ENCODE measurements around the gene THAP3.
"Not testable (repeated sequence)": the region's sequence is repeated elsewhere in the genome, so short reads cannot be mapped to it uniquely, and the experiment has no call there.

The THAP3 gene

DNA sequence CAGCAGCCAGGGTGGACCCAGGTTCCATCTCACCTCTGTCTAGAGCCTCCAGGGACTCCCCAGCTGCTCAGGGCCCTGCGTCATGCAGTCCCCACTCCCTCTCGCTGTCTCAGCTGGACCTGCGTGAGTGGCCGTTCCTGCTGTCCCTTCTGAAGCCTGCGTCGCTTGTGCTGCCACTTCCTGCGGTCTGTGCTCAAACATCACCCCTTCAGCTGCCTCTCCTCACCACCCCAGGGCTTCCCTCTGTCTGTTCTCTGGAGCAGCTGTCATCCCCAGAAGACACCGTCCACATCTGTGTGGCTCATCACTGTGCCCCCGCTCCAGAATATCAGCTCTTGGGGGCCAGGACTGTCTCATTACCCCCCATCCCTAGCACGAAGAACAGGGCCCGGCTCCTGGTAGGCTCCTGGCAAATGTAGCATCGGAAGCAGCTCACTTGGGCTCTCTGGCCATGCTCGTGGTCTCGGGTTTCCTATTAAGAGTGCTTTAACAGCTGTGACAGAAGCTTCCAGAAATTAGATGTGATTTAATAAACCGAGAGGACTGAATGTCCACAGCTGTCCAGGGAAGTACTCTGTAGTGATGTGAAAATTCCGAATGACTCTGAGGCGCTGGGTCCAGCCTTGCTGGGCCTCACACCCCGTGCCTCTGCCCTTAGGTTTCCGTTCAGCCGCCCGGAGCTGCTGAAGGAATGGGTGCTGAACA, 3.3 kb downstream of the THAP3 start:
- DNase-seq (no peak), ATAC-seq (replicated peaks) (no peak)
- Mint-ChIP-seq H3K4me1 (ENCODE audit: low read depth in 2 of 2) (peaks cover 31 to 32% of the 10 kb centered on the region in 2 donors), H3K36me3 (ENCODE audit: insufficient read depth) (peaks cover 34% of the 10 kb centered on the region), H3K27me3 (no peaks in the 10 kb centered on the region), H3K9me3 (no peaks in the 10 kb centered on the region), H3K27ac (peak overlapping the region; percentile 73 to 90), H3K4me3 (peak overlapping the region in 1 of 2 donors; percentile 56)

- Mint-ChIP-seq H3K4me1 (ENCODE audit: low read depth in 2 of 2) (peaks cover 31% of the 10 kb centered on the region in 2 donors), H3K36me3 (ENCODE audit: insufficient read depth) (peaks cover 42% of the 10 kb centered on the region), H3K27ac (peak overlapping the region in 1 of 2 donors; percentile 71), H3K27me3 (no peaks in the 10 kb centered on the region), H3K4me3 (no peak overlapping the region), H3K9me3 (no peaks in the 10 kb centered on the region)
- ATAC-seq (replicated peaks) = no peak
- no peak for DNase-seq
Observed at GRCh38 chr1:6628971-6629479, 4.4 kb downstream of the THAP3 start.

DNA sequence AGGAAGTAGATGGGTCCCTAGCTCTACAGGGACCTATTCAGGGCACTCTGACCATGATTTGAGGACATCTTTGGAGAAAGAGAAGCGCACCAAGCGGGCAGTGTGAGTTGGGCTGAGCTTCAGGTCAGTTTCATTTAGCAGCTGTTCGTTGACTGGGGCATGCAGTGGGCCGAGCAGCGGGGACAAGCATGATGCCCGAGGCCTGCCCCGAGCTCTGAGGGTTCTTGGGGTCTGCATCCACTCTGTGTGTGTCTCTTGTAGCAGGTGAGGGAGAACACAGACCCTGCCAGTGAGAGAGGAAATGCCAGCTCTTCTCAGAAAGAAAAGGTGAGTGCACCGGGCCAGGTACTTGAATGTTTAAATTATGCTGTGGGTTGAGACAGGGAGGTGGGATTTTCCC, 5.4 kb downstream of the THAP3 start:
- H3K27ac Mint-ChIP-seq = peak overlapping the region in 1 of 2 donors; percentile 71
- H3K4me1 Mint-ChIP-seq (ENCODE audit: low read depth in 2 of 2) = peaks cover 26 to 27% of the 10 kb centered on the region in 2 donors
- peaks cover 52% of the 10 kb centered on the region for H3K36me3 Mint-ChIP-seq (ENCODE audit: insufficient read depth)
- H3K27me3 Mint-ChIP-seq = no peaks in the 10 kb centered on the region
- ATAC-seq (replicated peaks) = no peak
- DNase-seq = no peak
- H3K9me3 Mint-ChIP-seq = no peaks in the 10 kb centered on the region
- H3K4me3 Mint-ChIP-seq = no peak overlapping the region

DNA sequence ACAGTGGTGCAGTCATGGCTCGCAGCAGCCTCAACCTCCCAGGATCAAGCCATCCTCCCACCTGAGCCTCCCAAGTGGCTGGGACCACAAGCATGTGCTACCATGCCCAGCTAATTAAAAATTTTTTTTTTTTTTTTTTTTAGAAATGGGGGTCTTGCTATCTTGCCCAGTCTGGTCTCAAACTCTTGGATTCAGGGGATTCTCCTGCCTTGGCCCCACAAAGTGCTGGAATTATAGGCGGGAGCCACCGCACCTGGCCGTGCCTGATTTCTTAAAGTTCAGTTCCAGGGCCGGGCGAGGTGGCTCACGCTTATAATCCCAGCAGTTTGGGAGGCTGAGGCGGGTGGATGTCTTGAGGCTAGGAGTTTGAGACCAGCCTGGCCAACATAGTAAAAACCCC, 6.4 kb downstream of the THAP3 start:
- H3K27ac Mint-ChIP-seq = no peak overlapping the region
- no peak for DNase-seq
- ATAC-seq (replicated peaks) = no peak
- H3K9me3 Mint-ChIP-seq = no peaks in the 10 kb centered on the region
- H3K4me3 Mint-ChIP-seq = no peak overlapping the region
- peaks cover 57% of the 10 kb centered on the region for H3K36me3 Mint-ChIP-seq (ENCODE audit: insufficient read depth)
- peaks cover 22 to 24% of the 10 kb centered on the region in 2 donors for H3K4me1 Mint-ChIP-seq (ENCODE audit: low read depth in 2 of 2)
- H3K27me3 Mint-ChIP-seq = no peaks in the 10 kb centered on the region

DNA sequence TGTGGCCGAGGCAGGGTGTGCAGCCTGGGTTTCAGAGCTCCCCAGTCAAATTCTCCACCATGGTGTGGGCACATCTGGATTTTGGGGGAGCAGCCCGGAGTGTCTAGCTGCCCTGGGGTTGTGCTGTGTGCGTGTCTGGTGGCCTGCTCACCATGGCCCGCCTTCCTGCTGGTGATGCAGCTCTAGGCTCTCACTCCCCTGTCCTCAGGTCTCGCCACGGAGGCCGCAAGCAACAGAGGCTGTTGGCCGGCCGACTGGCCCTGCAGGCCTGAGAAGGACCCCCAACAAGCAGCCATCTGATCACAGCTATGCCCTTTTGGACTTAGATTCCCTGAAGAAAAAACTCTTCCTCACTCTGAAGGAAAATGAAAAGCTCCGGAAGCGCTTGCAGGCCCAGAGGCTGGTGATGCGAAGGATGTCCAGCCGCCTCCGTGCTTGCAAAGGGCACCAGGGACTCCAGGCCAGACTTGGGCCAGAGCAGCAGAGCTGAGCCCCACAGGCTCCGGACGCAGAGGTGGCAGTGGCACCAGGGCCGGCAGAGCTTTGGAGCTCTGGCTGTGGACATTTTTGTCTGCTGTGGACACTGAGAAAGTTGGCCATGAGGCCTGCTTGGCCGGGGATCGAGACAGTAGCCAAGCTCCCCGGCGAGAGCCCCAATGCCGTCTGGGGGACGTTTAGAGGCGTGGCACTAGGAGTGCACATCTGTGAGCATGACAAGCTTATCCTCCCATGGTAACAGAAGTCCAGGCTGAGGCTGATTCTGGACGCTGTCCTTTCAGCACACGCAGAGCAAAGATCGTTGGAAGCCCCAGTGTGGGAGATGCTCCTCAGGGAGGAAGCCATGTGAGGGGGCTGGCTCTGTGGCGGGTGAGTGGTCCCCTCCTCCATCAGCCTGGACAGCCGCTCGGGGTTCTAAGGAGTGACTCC, 8.2 kb downstream of the THAP3 start:
- H3K9me3 Mint-ChIP-seq = no peaks in the 10 kb centered on the region
- peaks cover 62% of the 10 kb centered on the region for H3K36me3 Mint-ChIP-seq (ENCODE audit: insufficient read depth)

DNA sequence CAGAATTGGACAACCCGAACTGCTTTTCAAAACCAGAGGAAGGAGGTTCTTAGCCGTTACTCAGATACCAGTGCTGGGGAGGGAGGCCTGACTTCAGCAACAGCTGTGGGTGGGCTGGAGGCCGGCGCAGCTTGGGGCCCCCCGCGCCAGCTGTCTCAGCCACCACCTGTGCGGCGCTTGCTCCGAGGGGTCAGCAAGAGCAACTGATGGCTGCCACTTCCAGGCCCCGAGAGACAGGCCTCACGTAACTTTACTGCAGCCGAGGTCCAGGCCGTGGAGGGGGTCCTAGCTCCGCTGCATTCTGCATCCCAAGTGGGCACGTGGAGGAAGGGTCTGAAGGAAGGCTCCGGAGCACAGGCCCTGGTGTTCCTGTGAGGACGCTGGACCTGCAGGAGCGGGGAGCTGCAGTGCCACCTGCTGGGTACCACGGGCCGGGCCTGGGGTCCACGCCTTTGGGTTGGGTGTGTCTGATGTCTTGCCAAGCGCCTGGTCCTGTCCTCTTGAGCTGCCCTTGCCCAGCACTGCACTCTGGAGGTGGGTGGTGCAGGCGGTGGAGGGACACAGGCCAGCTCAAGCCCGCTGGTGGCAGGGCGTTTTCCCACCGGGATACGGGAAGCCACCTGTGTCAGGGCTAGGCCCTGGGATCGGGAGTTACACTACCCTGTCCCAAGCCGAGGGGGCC, 9.8 kb downstream of the THAP3 start:
- DNase-seq = peak in 2 of 3 experiments; percentile 17 to 21
- no peaks in the 10 kb centered on the region for H3K9me3 Mint-ChIP-seq
- H3K27me3 Mint-ChIP-seq = no peaks in the 10 kb centered on the region
- peak; percentile 42 for ATAC-seq (replicated peaks)
- no peak overlapping the region for H3K27ac Mint-ChIP-seq
- no peak overlapping the region for H3K4me3 Mint-ChIP-seq
- H3K4me1 Mint-ChIP-seq (ENCODE audit: low read depth in 2 of 2) = peaks cover 1 to 2% of the 10 kb centered on the region in 2 donors
- peaks cover 69% of the 10 kb centered on the region for H3K36me3 Mint-ChIP-seq (ENCODE audit: insufficient read depth)

More for the DNA sequence above, 8.2 kb downstream of the THAP3 start:
- no peak for DNase-seq
- Mint-ChIP-seq H3K27ac (no peak overlapping the region), H3K27me3 (no peaks in the 10 kb centered on the region), H3K4me1 (ENCODE audit: low read depth in 2 of 2) (peaks cover 6% of the 10 kb centered on the region in 2 donors), H3K4me3 (no peak overlapping the region)
- no peak for ATAC-seq (replicated peaks)

DNA sequence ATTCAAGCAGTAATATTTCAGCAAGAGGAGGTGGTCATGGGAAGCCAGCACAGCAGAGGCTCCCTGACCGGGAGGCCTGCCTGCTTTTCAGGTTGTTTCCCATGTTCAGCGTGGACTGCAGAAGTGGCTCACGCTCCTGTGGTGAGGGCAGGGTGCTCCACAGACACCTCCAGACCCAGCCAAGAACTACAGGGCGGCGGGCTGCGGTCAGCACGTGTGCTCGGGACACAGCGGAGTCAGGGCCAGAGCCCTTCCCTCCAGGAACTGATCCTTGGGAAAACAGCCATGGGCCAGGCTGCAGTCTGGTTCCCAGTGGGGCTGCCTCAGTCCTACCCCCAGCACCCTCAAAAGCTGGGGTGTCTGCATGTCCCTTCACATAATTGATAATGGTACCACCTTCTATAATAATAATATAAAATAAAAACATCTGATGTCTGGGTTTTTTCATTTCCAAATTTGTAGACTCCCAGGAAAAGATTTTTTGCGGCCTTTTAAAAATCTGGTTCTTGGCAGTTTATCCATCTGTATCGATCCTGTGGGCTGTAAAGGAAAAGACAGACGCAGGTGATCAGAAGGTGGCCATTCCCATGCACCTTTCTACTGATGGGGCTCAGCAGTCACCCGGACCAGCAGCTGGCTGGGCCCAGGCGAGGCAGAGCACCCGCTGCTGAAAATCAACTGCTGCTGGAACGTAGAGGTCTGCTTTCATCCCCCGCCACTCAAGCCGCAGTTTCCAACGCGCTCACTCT, 10.7 kb downstream of the THAP3 start:
- H3K27ac Mint-ChIP-seq = no peak overlapping the region

GRCh38 chr1:6635910-6636760, 11.5 kb downstream of the THAP3 start:
- no peaks in the 10 kb centered on the region for H3K27me3 Mint-ChIP-seq
- DNase-seq = no peak

More for the DNA sequence above, 10.7 kb downstream of the THAP3 start:
- Mint-ChIP-seq H3K9me3 (no peaks in the 10 kb centered on the region), H3K4me3 (no peak overlapping the region), H3K36me3 (ENCODE audit: insufficient read depth) (peaks cover 67% of the 10 kb centered on the region), H3K4me1 (ENCODE audit: low read depth in 2 of 2) (no peaks in the 10 kb centered on the region), H3K27me3 (no peaks in the 10 kb centered on the region)
- ATAC-seq (replicated peaks) = no peak
- no peak for DNase-seq

GRCh38 chr1:6636778-6637177, 12.1 kb downstream of the THAP3 start:
- not testable (repeated sequence) for ATAC-seq (replicated peaks); H3K4me3 Mint-ChIP-seq; H3K4me1 Mint-ChIP-seq (ENCODE audit: low read depth in 2 of 2); DNase-seq; H3K9me3 Mint-ChIP-seq; H3K27me3 Mint-ChIP-seq
- peak overlapping the region in 1 of 2 donors; percentile 35 for H3K27ac Mint-ChIP-seq
- H3K36me3 Mint-ChIP-seq (ENCODE audit: insufficient read depth) = peaks cover 64% of the 10 kb centered on the region

More at GRCh38 chr1:6635910-6636760, 11.5 kb downstream of the THAP3 start:
- Mint-ChIP-seq H3K4me3 (no peak overlapping the region), H3K27ac (peak overlapping the region in 1 of 2 donors; percentile 35), H3K9me3 (no peaks in the 10 kb centered on the region), H3K36me3 (ENCODE audit: insufficient read depth) (peaks cover 65% of the 10 kb centered on the region), H3K4me1 (ENCODE audit: low read depth in 2 of 2) (no peaks in the 10 kb centered on the region)
- no peak for ATAC-seq (replicated peaks)

DNA sequence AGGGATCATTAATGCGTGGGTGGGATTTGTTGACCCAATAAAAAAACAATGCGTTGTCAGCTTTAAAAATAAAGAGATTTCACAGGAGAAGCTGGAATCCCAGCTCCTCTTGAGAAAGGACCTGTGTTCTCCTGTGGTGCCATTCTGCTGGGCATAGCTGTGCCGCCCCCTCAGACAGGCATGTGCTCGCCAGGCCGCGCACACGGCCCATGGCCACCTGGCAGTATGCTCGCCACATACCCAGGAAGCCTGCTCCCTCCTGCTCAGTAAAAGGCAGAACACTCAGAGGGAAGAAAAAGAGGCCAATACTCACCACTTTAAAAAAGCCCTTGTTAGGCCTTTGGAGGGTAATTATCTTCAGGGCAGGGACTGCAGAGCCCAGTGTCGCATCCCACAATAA, 13.1 kb downstream of the THAP3 start:
- Mint-ChIP-seq H3K9me3 (no peaks in the 10 kb centered on the region), H3K4me1 (ENCODE audit: low read depth in 2 of 2) (no peaks in the 10 kb centered on the region), H3K36me3 (ENCODE audit: insufficient read depth) (peaks cover 58% of the 10 kb centered on the region), H3K4me3 (no peak overlapping the region), H3K27me3 (no peaks in the 10 kb centered on the region), H3K27ac (no peak overlapping the region)
- no peak for DNase-seq
- no peak for ATAC-seq (replicated peaks)

DNA sequence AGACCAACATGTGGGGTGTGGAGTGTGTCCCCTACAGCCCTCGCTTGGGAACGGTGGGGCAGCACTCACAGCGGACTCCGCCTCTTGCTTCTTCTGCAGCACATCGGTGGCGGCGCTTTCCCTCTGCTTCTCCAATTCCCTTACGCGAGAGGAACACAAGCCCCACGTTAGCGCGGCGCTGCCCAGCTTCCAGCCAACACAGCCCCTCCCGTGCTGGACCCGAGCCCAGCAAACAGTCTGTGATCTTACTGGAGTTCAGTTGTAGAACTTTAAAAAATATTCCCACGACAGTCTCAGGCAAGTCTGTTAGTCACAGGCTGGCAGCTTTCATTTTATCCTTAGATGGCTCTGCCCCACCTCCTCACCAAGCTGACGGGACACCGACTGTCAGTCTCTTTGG, 13.6 kb downstream of the THAP3 start:
- Mint-ChIP-seq H3K27ac (no peak overlapping the region), H3K36me3 (ENCODE audit: insufficient read depth) (peaks cover 57% of the 10 kb centered on the region)
- no peak for ATAC-seq (replicated peaks)

GRCh38 chr1:6640867-6641266, 16.2 kb downstream of the THAP3 start:
- H3K27ac Mint-ChIP-seq; H3K9me3 Mint-ChIP-seq; H3K4me1 Mint-ChIP-seq (ENCODE audit: low read depth in 2 of 2); H3K27me3 Mint-ChIP-seq; DNase-seq; H3K4me3 Mint-ChIP-seq; ATAC-seq (replicated peaks): not testable (repeated sequence)
- peaks cover 34% of the 10 kb centered on the region for H3K36me3 Mint-ChIP-seq (ENCODE audit: insufficient read depth)

More for the DNA sequence above, 13.6 kb downstream of the THAP3 start:
- no peaks in the 10 kb centered on the region for H3K4me1 Mint-ChIP-seq (ENCODE audit: low read depth in 2 of 2)
- H3K4me3 Mint-ChIP-seq = no peak overlapping the region
- H3K9me3 Mint-ChIP-seq = no peaks in the 10 kb centered on the region
- no peaks in the 10 kb centered on the region for H3K27me3 Mint-ChIP-seq
- no peak for DNase-seq
